H1 (cell line): Measurements from ENCODE around the gene LAMC3. TPM values are rescaled to one million over a fixed set of nuclear protein-coding genes. Genes with fewer than 3 reads are reported as not detected.
A peak's percentile ranks its signal among the peaks of the same experiment; 100 is the strongest.

Experiments used
- CTCF ChIA-PET: fragments of 300-600 bp; sonication (Branson Sonifier 250); formaldehyde crosslinking; loops from one replicate; lab custom pipeline; 2021; ENCODE audit not compliant: partially characterized antibody; lab: Charles Lee
- POLR2A ChIA-PET: fragments of 300-600 bp; sonication (Branson Sonifier 250); formaldehyde crosslinking; loops from one replicate; lab custom pipeline; 2021; ENCODE audit warnings: inconsistent platforms; ENCODE audit not compliant: partially characterized antibody; lab: Charles Lee
- DNase-seq, 2 experiments: peaks; one replicate each; pipeline versions ENCODE4 v3.0.0 to v3.0.0-alpha.2; 2010 to 2022; ENCODE audit warnings: low spot score in 2 of 2, low read depth in 1 of 2, mixed read lengths in 1 of 2
- FAIRE-seq: peaks from 2 replicates; lab custom pipeline; 2011; peaks lifted over from hg19 to GRCh38; lab: Jason Lieb, UNC
- H2AFZ ChIP-seq: 2 replicates; pipeline ENCODE4 v1.8.1; 2012; ENCODE audit warnings: low read length, inconsistent platforms
- H2AK5ac ChIP-seq: 2 replicates; pipeline ENCODE4 v1.6.1; 2013; ENCODE audit warnings: low read depth, low read length
- H2BK120ac ChIP-seq: replicated peaks from 2 replicates; pipeline ENCODE3; 2013; ENCODE audit warnings: low read depth, low read length, inconsistent platforms
- H2BK12ac ChIP-seq: 2 replicates; pipeline ENCODE4 v1.6.1; 2013; ENCODE audit warnings: low read depth, low read length
- H2BK15ac ChIP-seq: 2 replicates; pipeline ENCODE4 v1.6.1; 2013; ENCODE audit warnings: low read length
- H2BK20ac ChIP-seq: 2 replicates; pipeline ENCODE4 v1.6.1; 2013; ENCODE audit warnings: low read length
- H2BK5ac ChIP-seq: 2 replicates; pipeline ENCODE4 v1.6.1; 2013; ENCODE audit warnings: low read depth, low read length
- H3K14ac ChIP-seq: 2 replicates; pipeline ENCODE4 v1.6.1; 2013; ENCODE audit warnings: inconsistent platforms; ENCODE audit not compliant: insufficient read length
- H3K18ac ChIP-seq: 2 replicates; pipeline ENCODE4 v1.6.1; 2013; ENCODE audit warnings: low read length; ENCODE audit errors: extremely low read depth
- H3K23ac ChIP-seq: 2 replicates; pipeline ENCODE4 v1.6.1; 2013; ENCODE audit warnings: inconsistent platforms; ENCODE audit not compliant: insufficient read length
- H3K23me2 ChIP-seq: 2 replicates; pipeline ENCODE4 v1.6.1; 2013; ENCODE audit warnings: low read depth, low read length
- H3K27ac ChIP-seq: 2 replicates; pipeline ENCODE4 v1.6.1; 2011; ENCODE audit warnings: low read depth, low read length, inconsistent platforms
- H3K27me3 ChIP-seq, 4 experiments: replicated peaks in 1 of 4; 1 replicate in 1 of 4; 2 replicates in 3 of 4; pipeline versions ENCODE4 v1.6.1 to v1.8.1; 2011 to 2013; ENCODE audit warnings: low read length in 3 of 4, mild to moderate bottlenecking in 3 of 4, inconsistent platforms in 2 of 4, mixed read lengths in 2 of 4, moderate library complexity in 1 of 4; ENCODE audit not compliant: control insufficient read depth in 3 of 4, insufficient read depth in 3 of 4; ENCODE audit errors: extremely low read depth in 1 of 4
- H3K36me3 ChIP-seq, 4 experiments: 2 replicates each; pipeline versions ENCODE4 v1.6.1 to v1.8.1; 2011 to 2013; ENCODE audit warnings: mild to moderate bottlenecking in 4 of 4, low read length in 3 of 4, moderate library complexity in 2 of 4, control low read depth in 1 of 4, inconsistent platforms in 1 of 4; ENCODE audit not compliant: insufficient read depth in 4 of 4, control insufficient read depth in 2 of 4
- H3K4ac ChIP-seq: replicated peaks from 2 replicates; pipeline ENCODE3; 2013; ENCODE audit warnings: low read length, low read depth, mixed read lengths, inconsistent platforms; ENCODE audit not compliant: insufficient read length
- H3K4me1 ChIP-seq, 4 experiments: replicated peaks in 1 of 4; 1 replicate in 1 of 4; 2 replicates in 3 of 4; pipeline versions ENCODE4 v1.6.1 to v1.8.1; 2011 to 2013; ENCODE audit warnings: low read length in 3 of 4, inconsistent platforms in 2 of 4, mixed read lengths in 1 of 4; ENCODE audit not compliant: insufficient read depth in 4 of 4, control insufficient read depth in 3 of 4
- H3K4me2 ChIP-seq, 2 experiments: 2 replicates each; pipeline versions ENCODE4 v1.6.1 to v1.8.1; 2011 to 2013; ENCODE audit warnings: low read depth in 2 of 2, low read length in 2 of 2, control low read depth in 1 of 2, inconsistent platforms in 1 of 2, mild to moderate bottlenecking in 1 of 2; ENCODE audit not compliant: insufficient read depth in 1 of 2
- H3K4me3 ChIP-seq, 4 experiments: fragments of 200-600, 300-600 bp in 1 of 4; sonication (generic), shearing (Covaris generic), sonication (Bioruptor Twin) in 1 of 4; 2 replicates each; pipeline versions ENCODE4 v1.5.1 to v1.8.1; 2011 to 2016; ENCODE audit warnings: low read length in 4 of 4, low read depth in 3 of 4, control low read depth in 2 of 4, inconsistent platforms in 2 of 4, mild to moderate bottlenecking in 2 of 4, mixed read lengths in 1 of 4, moderate library complexity in 1 of 4; ENCODE audit not compliant: insufficient read depth in 2 of 4; ENCODE audit errors: extremely low read depth in 1 of 4
- H3K56ac ChIP-seq: replicated peaks from 2 replicates; pipeline ENCODE3; 2013; ENCODE audit warnings: low read depth, mild to moderate bottlenecking, mixed read lengths, low read length, inconsistent platforms; ENCODE audit not compliant: insufficient read length
- H3K79me1 ChIP-seq: 2 replicates; pipeline ENCODE4 v1.6.1; 2013; ENCODE audit warnings: low read depth, low read length, control low read depth
- H3K79me2 ChIP-seq, 2 experiments: 2 replicates each; pipeline versions ENCODE4 v1.6.1 to v1.8.1; 2012 to 2013; ENCODE audit warnings: low read length in 2 of 2, mild to moderate bottlenecking in 2 of 2, inconsistent platforms in 1 of 2; ENCODE audit not compliant: insufficient read depth in 2 of 2, control insufficient read depth in 1 of 2
- H3K9ac ChIP-seq, 4 experiments: replicated peaks in 1 of 4; 1 replicate in 1 of 4; 2 replicates in 3 of 4; pipeline versions ENCODE4 v1.6.1 to v1.8.1; 2011 to 2013; ENCODE audit warnings: low read depth in 3 of 4, low read length in 3 of 4, control low read depth in 2 of 4, mild to moderate bottlenecking in 2 of 4, moderate library complexity in 2 of 4, inconsistent platforms in 1 of 4; ENCODE audit errors: extremely low read depth in 1 of 4
- H3K9me3 ChIP-seq, 2 experiments: 2 replicates each; pipeline versions ENCODE4 v1.6.1 to v1.8.1; 2012 to 2013; ENCODE audit warnings: mild to moderate bottlenecking in 2 of 2, moderate library complexity in 2 of 2, control low read depth in 1 of 2, inconsistent platforms in 1 of 2, low read depth in 1 of 2, low read length in 1 of 2, mixed read lengths in 1 of 2; ENCODE audit not compliant: insufficient read depth in 2 of 2
- H4K20me1 ChIP-seq, 2 experiments: replicated peaks in 1 of 2; 2 replicates each; pipeline versions ENCODE3 to v1.8.1; 2011 to 2013; ENCODE audit warnings: inconsistent platforms in 2 of 2, low read length in 2 of 2, mild to moderate bottlenecking in 1 of 2; ENCODE audit not compliant: insufficient read depth in 2 of 2, control insufficient read depth in 1 of 2
- H4K5ac ChIP-seq: 2 replicates; pipeline ENCODE4 v1.6.1; 2013; ENCODE audit warnings: low read length, low read depth, mixed read lengths, inconsistent platforms; ENCODE audit not compliant: insufficient read length
- H4K8ac ChIP-seq: 2 replicates; pipeline ENCODE4 v1.8.0; 2013; ENCODE audit warnings: mild to moderate bottlenecking, moderate library complexity, low read length, inconsistent platforms; ENCODE audit not compliant: insufficient read depth; ENCODE audit errors: extremely low read depth
- H4K91ac ChIP-seq: replicated peaks from 2 replicates; pipeline ENCODE3; 2013; ENCODE audit warnings: low read length, mixed read lengths, inconsistent platforms; ENCODE audit not compliant: insufficient read length
- ATF3 ChIP-seq: IDR thresholded peaks from 2 replicates; pipeline ENCODE4 v1.6.1; 2011; ENCODE audit warnings: low read depth, mild to moderate bottlenecking, low read length; ENCODE audit not compliant: insufficient read depth
- BACH1 ChIP-seq: IDR thresholded peaks from 2 replicates; pipeline ENCODE4 v1.6.1; 2012; ENCODE audit warnings: low read length, improper control_type of control experiment
- CHD1 ChIP-seq: IDR thresholded peaks from 2 replicates; pipeline ENCODE4 v1.6.1; 2012; ENCODE audit warnings: low read depth, low read length, improper control_type of control experiment
- CREB1 ChIP-seq: IDR thresholded peaks from 2 replicates; pipeline ENCODE4 v1.6.1; 2012; ENCODE audit warnings: inconsistent platforms
- FOSL1 ChIP-seq: IDR thresholded peaks from 2 replicates; pipeline ENCODE4 v1.6.1; 2011; ENCODE audit warnings: mild to moderate bottlenecking, low read depth, low read length, moderate library complexity; ENCODE audit not compliant: insufficient read depth
- KDM1A ChIP-seq: fragments of 200-600, 300-600 bp; sonication (generic); IDR thresholded peaks from 2 replicates; pipeline ENCODE4 v1.7.1; 2016; ENCODE audit warnings: mild to moderate bottlenecking, low read length, borderline replicate concordance
- MAX ChIP-seq: IDR thresholded peaks from 2 replicates; pipeline ENCODE4 v1.6.1; 2012; ENCODE audit warnings: inconsistent platforms
- NANOG ChIP-seq: IDR thresholded peaks from 2 replicates; pipeline ENCODE4 v1.6.1; 2011; ENCODE audit warnings: low read length, low read depth, mild to moderate bottlenecking, inconsistent platforms; ENCODE audit not compliant: insufficient read depth, poor library complexity, severe bottlenecking
- PHF8 ChIP-seq: fragments of 200-600 bp; sonication (generic); conservative IDR thresholded peaks from 2 replicates; pipeline ENCODE4 v1.7.1; 2012; ENCODE audit warnings: low read depth, mild to moderate bottlenecking, inconsistent platforms, low read length, moderate library complexity
- POLR2A ChIP-seq, 2 experiments: IDR thresholded peaks; 1 replicate in 1 of 2; 2 replicates in 1 of 2; pipeline ENCODE4 v1.6.1; 2011; ENCODE audit warnings: low read depth in 2 of 2, low read length in 2 of 2, mild to moderate bottlenecking in 2 of 2; ENCODE audit errors: control extremely low read depth in 1 of 2
- POLR2AphosphoS5 ChIP-seq: IDR thresholded peaks from 2 replicates; pipeline ENCODE4 v1.6.1; 2011; ENCODE audit warnings: low read depth, low read length
- SIN3A ChIP-seq, 2 experiments: IDR thresholded peaks in 1 of 2; conservative IDR thresholded peaks in 1 of 2; 2 replicates each; pipeline ENCODE4 v1.6.1; 2011 to 2012; ENCODE audit warnings: low read length in 2 of 2, improper control_type of control experiment in 1 of 2, low read depth in 1 of 2, mild to moderate bottlenecking in 1 of 2
- SIX5 ChIP-seq: IDR thresholded peaks from 2 replicates; pipeline ENCODE4 v1.6.1; 2011; ENCODE audit warnings: mild to moderate bottlenecking, low read depth, low read length
- WGBS, 2 experiments: shearing (Covaris generic) in 1 of 2; methylation state at CpG; one replicate each; pipeline versions ENCODE4 v1.1.6 to v1.1.7; 2013 to 2015; ENCODE audit warnings: low lambda C conversion rate in 2 of 2, mixed read lengths in 2 of 2, inconsistent platforms in 1 of 2, low coverage in 1 of 2, missing lambda C conversion rate in 1 of 2; ENCODE audit not compliant: insufficient replicate concordance in 2 of 2, insufficient coverage in 1 of 2, insufficient read length in 1 of 2; ENCODE audit errors: extremely low coverage in 1 of 2, missing lambda C conversion rate in 1 of 2; 5-methylcytosine and 5-hydroxymethylcytosine counted together
- polyA plus RNA-seq, 7 experiments: library from polyadenylated mRNA; depleted of rRNA in 3 of 7; stranded (reverse) in 5 of 7; unstranded in 2 of 7; fragments of >200 nt in 5 of 7; fragments of 200-250 nt in 2 of 7; gene quantifications; 1 replicate in 5 of 7; 2 replicates in 1 of 7; 4 replicates in 1 of 7; pipeline versions ENCODE4 v1.2.1 to v1.2.3, GENCODE V29; 2011 to 2013; ENCODE audit warnings: missing spikeins in 2 of 7, mixed read lengths in 2 of 7
- total RNA-seq: library from RNA; stranded (reverse); fragmentation: NEBNext Ultra II Directional; extraction: Animal tissue kit (Norgen Biotek cat#: 25700); gene quantifications from 2 replicates; pipeline ENCODE4 v1.2.1, GENCODE V29; 2021

The LAMC3 gene
- total and polyA plus RNA-seq, 2 of the 8 experiments (the other 6 are each of a cell fraction or from before 2014, with no cell fraction given): 9.3 to 12.3 TPM

- H2AFZ ChIP-seq: no peak overlapping the region
- H3K4me1 ChIP-seq: no peaks in the 10 kb centered on the region
- H4K20me1 ChIP-seq: peaks cover 0 to 4% of the 10 kb centered on the region in 2 experiments
- FAIRE-seq (no peak), DNase-seq (no peak)
- peaks cover 5% of the 10 kb centered on the region; the same call in 1 of the 2 replicates for H3K23me2 ChIP-seq
- no peaks in the 10 kb centered on the region for H3K36me3 ChIP-seq
- H3K4me3 ChIP-seq: no peak overlapping the region
- H3K79me2 ChIP-seq: no peaks in the 10 kb centered on the region
- ChIA-PET POLR2A (interaction anchor here (1.1 to 2.2 kb wide), 3 partner anchors 30 to 44 kb away, joined by 3 to 8 read pairs (median 3); no protein-coding TSS in a partner anchor), CTCF (interaction anchor here (3.0 kb wide), 1 partner anchor 12 kb away, joined by 25 read pairs; no protein-coding TSS in a partner anchor)
- no peak overlapping the region for H3K18ac ChIP-seq
- H3K4me2 ChIP-seq: no peak overlapping the region
- no peak overlapping the region for H4K8ac ChIP-seq
- WGBS, 2 experiments: 89% methylated on average over 8 of the region's 9 CpGs; no CpG with 5 or more reads in 1 of the 2 experiments
- no peak overlapping the region for H3K56ac ChIP-seq
- H3K23ac ChIP-seq: no peak overlapping the region
- H2BK12ac ChIP-seq: no peak overlapping the region
- H3K79me1 ChIP-seq: no peaks in the 10 kb centered on the region
- H2BK15ac ChIP-seq: no peak overlapping the region
- H2BK120ac ChIP-seq: no peak overlapping the region
- no peaks in the 10 kb centered on the region for H3K27me3 ChIP-seq
- H3K9ac ChIP-seq: no peak overlapping the region
- H3K9me3 ChIP-seq: no peaks in the 10 kb centered on the region
- H4K91ac ChIP-seq: no peak overlapping the region
- 0 out of 2 replicates have a peak overlapping the region, but pooled peaks have one; percentile 35 for H2BK5ac ChIP-seq
- H2AK5ac ChIP-seq: no peak overlapping the region
- H2BK20ac ChIP-seq: no peak overlapping the region
- no peak overlapping the region for H3K27ac ChIP-seq
- H3K4ac ChIP-seq: no peak overlapping the region
- no peak overlapping the region for H3K14ac ChIP-seq
- no peak overlapping the region for H4K5ac ChIP-seq
- no peak for TF ChIP-seq SIN3A (conservative IDR thresholded peaks at IDR 0.05 in 1 of 2, IDR thresholded peaks at IDR 0.05 in 1 of 2; ENCODE audit: low read depth in 1 of 2, low read length in 2 of 2)
- no peak for TF ChIP-seq KDM1A
- TF ChIP-seq POLR2A (IDR thresholded peaks at IDR 0.05; ENCODE audit: control extremely low read depth in 1 of 2, low read depth in 2 of 2, low read length in 2 of 2): no peak
- no peak for TF ChIP-seq POLR2AphosphoS5
- no peak for TF ChIP-seq SIX5
- TF ChIP-seq PHF8: no peak
- no peak for TF ChIP-seq CREB1
- no peak for TF ChIP-seq MAX
- no peak for TF ChIP-seq ATF3
- no peak for TF ChIP-seq CHD1
- no peak for TF ChIP-seq BACH1
- TF ChIP-seq NANOG: no peak
- TF ChIP-seq FOSL1: no peak
Observed at GRCh38 chr9:131067625-131068024, 58.7 kb downstream of the LAMC3 start.
